HFFc6 (cell line): ENCODE measurements around the gene SEL1L3. TPM values are rescaled to one million over a fixed set of nuclear protein-coding genes. Genes with fewer than 3 reads are reported as not detected.

Experiments
- DNase-seq: peaks from one replicate; pipeline ENCODE4 v3.0.0-alpha.2; 2018
- H3K27ac Mint-ChIP-seq: 2 replicates; pipeline ENCODE4 v1.8.0; 2020; ENCODE audit warnings: mild to moderate bottlenecking, mixed read lengths
- H3K27me3 Mint-ChIP-seq: 2 replicates; pipeline ENCODE4 v1.8.0; 2021; ENCODE audit warnings: mild to moderate bottlenecking, moderate library complexity, mixed read lengths; ENCODE audit not compliant: insufficient read depth
- H3K36me3 Mint-ChIP-seq: 2 replicates; pipeline ENCODE4 v1.8.0; 2021; ENCODE audit warnings: low read depth, mixed read lengths
- H3K4me1 Mint-ChIP-seq: 2 replicates; pipeline ENCODE4 v1.8.0; 2020; ENCODE audit warnings: low read depth, mixed read lengths
- H3K4me3 Mint-ChIP-seq: 2 replicates; pipeline ENCODE4 v1.8.0; 2020; ENCODE audit warnings: mild to moderate bottlenecking, moderate library complexity, mixed read lengths
- H3K9me3 Mint-ChIP-seq: 2 replicates; pipeline ENCODE4 v1.8.0; 2020; ENCODE audit warnings: mild to moderate bottlenecking, mixed read lengths
- CTCF ChIP-seq: fragments of 200-600 bp; sonication (generic); IDR thresholded peaks from 2 replicates; pipeline ENCODE4 v1.5.0; 2021; ENCODE audit warnings: antibody characterized with exemption, mild to moderate bottlenecking
- total RNA-seq, 6 experiments: library from RNA; stranded (reverse); fragmentation: NEBNext Ultra II Directional; extraction: Animal tissue kit (Norgen Biotek cat#: 25700); gene quantifications; 2 replicates in 1 of 6; 3 replicates in 5 of 6; pipeline ENCODE4 v1.2.3, GENCODE V29; 2021

The SEL1L3 gene
- total RNA-seq, 6 experiments from 2014 or later: 24.5 to 35.4 (median 31.1) TPM

GRCh38 chr4:25861951-25862410 is 807 bp downstream of the SEL1L3 start:
- peaks cover 4% of the 10 kb centered on the region; the same call in 1 of the 2 replicates for H3K36me3 Mint-ChIP-seq
- no peak for DNase-seq
- peak overlapping the region; percentile 95 for H3K4me3 Mint-ChIP-seq
- no peak for TF ChIP-seq CTCF
- peaks cover 37% of the 10 kb centered on the region for H3K4me1 Mint-ChIP-seq
- H3K9me3 Mint-ChIP-seq: no peaks in the 10 kb centered on the region
- H3K27ac Mint-ChIP-seq: peak overlapping the region; percentile 79
- H3K27me3 Mint-ChIP-seq: peaks cover 1% of the 10 kb centered on the region

- peaks cover 1% of the 10 kb centered on the region for H3K27me3 Mint-ChIP-seq
- H3K27ac Mint-ChIP-seq: peak overlapping the region; percentile 79
- H3K4me1 Mint-ChIP-seq: peaks cover 41% of the 10 kb centered on the region
- TF ChIP-seq CTCF: no peak
- no peak for DNase-seq
- no peaks in the 10 kb centered on the region for H3K9me3 Mint-ChIP-seq
- H3K36me3 Mint-ChIP-seq: peaks cover 4% of the 10 kb centered on the region; the same call in 1 of the 2 replicates
- H3K4me3 Mint-ChIP-seq: peak overlapping the region; percentile 95
Observed at GRCh38 chr4:25861280-25861950, 1.4 kb downstream of the SEL1L3 start.

GRCh38 chr4:25860586-25861279 is 2.1 kb downstream of the SEL1L3 start:
- H3K36me3 Mint-ChIP-seq: peaks cover 4% of the 10 kb centered on the region; the same call in 1 of the 2 replicates
- H3K4me3 Mint-ChIP-seq: peak overlapping the region; percentile 95; the same call in 1 of the 2 replicates
- no peak for TF ChIP-seq CTCF
- H3K27ac Mint-ChIP-seq: peak overlapping the region; percentile 79
- no peak for DNase-seq
- peaks cover 1% of the 10 kb centered on the region for H3K27me3 Mint-ChIP-seq
- H3K9me3 Mint-ChIP-seq: no peaks in the 10 kb centered on the region
- H3K4me1 Mint-ChIP-seq: peaks cover 48% of the 10 kb centered on the region

GRCh38 chr4:25859429-25860148 is 3.2 kb downstream of the SEL1L3 start:
- peaks cover 4% of the 10 kb centered on the region; the same call in 1 of the 2 replicates for H3K36me3 Mint-ChIP-seq
- TF ChIP-seq CTCF: no peak
- no peak overlapping the region; the same call in 1 of the 2 replicates for H3K27ac Mint-ChIP-seq
- H3K4me3 Mint-ChIP-seq: no peak overlapping the region
- no peak for DNase-seq
- H3K27me3 Mint-ChIP-seq: peaks cover 1% of the 10 kb centered on the region
- no peaks in the 10 kb centered on the region for H3K9me3 Mint-ChIP-seq
- peaks cover 57% of the 10 kb centered on the region for H3K4me1 Mint-ChIP-seq

- H3K27me3 Mint-ChIP-seq: peaks cover 1% of the 10 kb centered on the region
- no peak for TF ChIP-seq CTCF
- DNase-seq: no peak
- no peak overlapping the region for H3K4me3 Mint-ChIP-seq
- peaks cover 4% of the 10 kb centered on the region; the same call in 1 of the 2 replicates for H3K36me3 Mint-ChIP-seq
- H3K27ac Mint-ChIP-seq: no peak overlapping the region
- no peaks in the 10 kb centered on the region for H3K9me3 Mint-ChIP-seq
- H3K4me1 Mint-ChIP-seq: peaks cover 59% of the 10 kb centered on the region
Observed at GRCh38 chr4:25857851-25858400, 4.9 kb downstream of the SEL1L3 start.
